22Rv1 (cell line): Measurements from ENCODE around the gene SLC25A51.

Experiments used
- H3K27ac ChIP-seq: fragments of 450-650 bp; 2 replicates; pipeline ENCODE4 v1.5.1; 2017
- CTCF ChIP-seq: fragments of 450-650 bp; IDR thresholded peaks from 2 replicates; pipeline ENCODE4 v1.5.1; 2017; ENCODE audit warnings: mild to moderate bottlenecking
- ZFX ChIP-seq: fragments of 450-650 bp; IDR thresholded peaks from 2 replicates; pipeline ENCODE4 v1.6.1; 2017; ENCODE audit warnings: antibody characterized with exemption, borderline replicate concordance

The SLC25A51 gene

DNA sequence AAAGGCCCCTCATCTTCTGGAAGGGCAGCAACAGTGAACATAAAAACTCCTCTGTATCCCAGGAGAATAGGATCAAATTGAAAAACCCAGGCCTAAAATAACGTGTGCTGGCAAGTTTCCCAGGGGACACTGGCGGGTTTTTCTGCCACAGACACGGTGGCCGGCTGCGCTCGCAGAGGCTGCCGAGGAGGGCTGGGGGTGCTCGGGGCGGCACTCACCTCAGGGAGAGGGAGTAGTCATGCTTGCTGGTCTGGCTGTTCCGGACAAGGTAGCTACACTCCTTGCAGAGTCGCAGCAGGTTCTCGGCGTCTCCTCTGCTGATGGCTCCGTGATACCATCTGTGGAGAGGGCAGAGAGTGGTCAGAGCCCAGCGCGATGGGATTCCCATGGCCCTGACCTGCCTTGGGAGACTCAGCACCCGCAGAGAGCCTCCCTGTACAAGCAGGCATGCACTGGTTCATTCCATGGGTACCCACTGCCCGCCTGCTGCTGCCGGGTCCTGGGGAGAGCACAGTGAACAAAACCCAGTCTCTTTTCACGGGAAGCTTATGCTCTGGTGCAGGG, 44.6 kb upstream of the SLC25A51 start:
- no peak overlapping the region for H3K27ac ChIP-seq
- no peak for TF ChIP-seq ZFX
- no peak for TF ChIP-seq CTCF

DNA sequence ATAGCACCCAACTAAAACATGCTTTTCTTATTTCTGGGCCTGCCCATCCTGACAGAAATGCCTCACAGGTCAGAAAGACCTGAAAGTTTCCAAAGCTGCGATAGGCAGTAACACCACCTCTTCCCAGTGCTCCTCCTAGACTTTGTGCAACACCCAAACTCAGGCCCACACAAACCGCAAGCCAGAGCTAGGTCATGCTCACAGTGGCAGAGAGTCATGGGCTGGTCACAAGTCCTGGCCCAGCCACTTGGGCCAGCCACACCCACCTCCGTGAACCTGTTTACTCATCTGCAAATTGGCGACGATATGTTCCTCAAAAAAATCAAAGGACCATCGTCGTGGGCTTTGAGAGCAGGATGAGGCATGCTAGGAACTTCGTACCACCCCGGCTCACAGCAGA, 44.0 kb upstream of the SLC25A51 start:
- H3K27ac ChIP-seq, result no peak overlapping the region
- no peak for TF ChIP-seq CTCF
- no peak for TF ChIP-seq ZFX

- no peak overlapping the region for H3K27ac ChIP-seq
These were observed 43.5 kb upstream of the SLC25A51 start for GRCh38 chr9:37947471-37947870.

DNA sequence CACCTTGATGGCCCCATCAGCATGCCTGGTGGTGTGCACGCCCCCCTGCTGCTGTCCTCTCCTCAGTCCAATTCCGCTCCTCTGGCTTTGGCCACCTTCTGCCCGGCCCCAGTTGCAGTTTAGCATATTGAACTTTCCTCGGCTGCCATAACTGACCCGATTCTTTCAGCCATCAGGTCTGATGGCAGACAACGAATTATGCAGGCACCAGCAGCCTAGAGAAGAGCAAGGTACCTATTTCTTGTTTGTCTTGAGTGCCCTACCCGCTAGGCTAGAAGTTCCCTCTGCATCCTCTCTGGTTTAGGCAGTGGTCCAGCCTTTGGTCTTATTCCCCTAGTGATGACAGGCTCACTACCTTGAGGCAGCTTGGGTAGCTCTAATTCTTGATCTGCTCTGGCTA, 43.0 kb upstream of the SLC25A51 start:
- TF ChIP-seq ZFX, result no peak
- no peak overlapping the region for H3K27ac ChIP-seq

More at GRCh38 chr9:37947471-37947870, 43.5 kb upstream of the SLC25A51 start:
- TF ChIP-seq CTCF, result no peak
- no peak for TF ChIP-seq ZFX

DNA sequence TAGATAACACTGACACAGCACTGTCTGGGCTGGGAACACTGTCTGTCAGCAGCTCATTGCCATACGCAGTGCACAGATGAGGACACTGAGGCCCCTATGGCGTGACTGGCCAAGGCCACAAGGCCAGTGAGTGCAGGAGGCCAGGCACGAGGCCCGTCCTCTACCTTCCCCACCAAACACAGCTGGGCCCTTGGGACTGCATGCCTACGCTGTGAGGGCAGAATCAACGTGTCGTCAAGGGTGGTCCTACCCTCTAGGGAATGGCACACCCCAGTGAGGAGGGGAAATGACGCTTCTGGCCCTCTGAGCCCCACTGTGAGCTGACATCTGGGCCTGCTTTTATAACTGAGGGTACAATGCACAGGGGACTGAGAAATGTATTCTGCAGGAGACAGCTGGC, 42.1 kb upstream of the SLC25A51 start:
- no peak overlapping the region for H3K27ac ChIP-seq
- TF ChIP-seq CTCF, result no peak
- no peak for TF ChIP-seq ZFX

DNA sequence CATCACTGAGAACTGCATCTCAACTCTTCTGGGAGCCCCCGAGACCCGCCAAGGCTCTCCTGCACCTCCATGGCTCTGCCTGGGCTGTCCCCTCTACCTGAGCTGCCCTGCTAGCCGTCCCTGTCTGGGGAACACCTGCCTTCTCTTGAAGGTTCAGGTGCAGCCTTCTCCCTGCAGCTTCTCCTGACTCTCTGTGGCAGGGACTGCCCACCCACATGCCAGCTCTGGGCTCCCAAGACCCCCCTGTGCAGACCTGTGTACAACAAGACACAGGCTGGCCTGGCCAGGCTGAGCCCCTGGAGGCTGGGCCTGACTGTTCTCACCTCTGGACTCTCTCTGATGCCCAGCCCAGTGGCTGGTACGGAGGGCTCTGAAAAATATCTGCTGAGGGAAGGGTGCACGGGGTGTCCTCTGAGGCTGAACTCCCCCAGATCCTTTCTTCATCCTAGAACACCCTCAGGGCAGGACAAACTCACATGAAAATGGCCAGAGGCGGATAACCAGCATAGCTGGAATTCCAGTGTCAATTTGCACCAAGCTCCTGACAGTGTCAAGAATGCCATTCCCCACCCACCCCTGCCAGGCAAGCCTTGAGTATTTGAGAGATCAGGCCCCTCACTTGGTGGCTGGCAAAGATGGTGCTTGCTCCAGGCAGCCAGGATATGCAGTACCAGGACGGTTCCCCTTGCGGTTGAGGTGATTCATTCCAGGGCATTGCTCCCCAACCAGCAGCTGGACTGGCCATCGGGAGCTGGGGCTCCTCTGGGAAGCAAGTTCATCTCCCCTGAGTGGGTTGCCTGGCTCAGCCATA, 40.9 kb upstream of the SLC25A51 start:
- TF ChIP-seq ZFX, result no peak
- no peak for TF ChIP-seq CTCF
- H3K27ac ChIP-seq, result no peak overlapping the region

DNA sequence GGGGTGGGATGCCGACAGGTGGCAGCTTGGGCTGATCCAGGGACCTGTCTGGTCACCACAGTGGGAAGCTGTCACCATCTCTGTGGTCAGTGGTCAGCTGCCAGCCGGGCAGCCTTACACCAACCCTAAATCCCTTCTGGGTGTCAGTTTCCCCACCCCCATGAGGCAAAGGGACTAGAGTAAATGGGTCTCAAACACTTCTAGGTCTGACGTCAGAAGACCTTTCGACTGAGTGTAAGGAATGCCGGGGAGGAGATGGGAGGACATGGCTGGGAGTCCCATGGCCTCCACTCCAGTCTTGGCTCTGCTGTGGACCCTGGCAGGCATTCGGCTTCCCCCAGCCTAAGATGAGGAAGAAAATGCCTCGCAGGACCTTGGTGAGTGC, 40.3 kb upstream of the SLC25A51 start:
- no peak for TF ChIP-seq ZFX
- TF ChIP-seq CTCF, result no peak
- no peak overlapping the region for H3K27ac ChIP-seq
